ENCODE measurements around the gene SLC25A22.

The SLC25A22 gene

GRCh38 chr11:798093-798713 is at the start of gene SLC25A22:
Gene SLC25A22, minus strand, starts transcription at chr11:798281. Its CDS starts 3,275 bp downstream, at chr11:795006.
- peak; percentile 90 for DNase-seq (ENCODE audit: low spot score)

GRCh38 chr11:847876-848275 is 49.8 kb upstream of the SLC25A22 start:
- DNase-seq (ENCODE audit: low spot score): no peak

- no peak for DNase-seq (ENCODE audit: low spot score)
Measured at GRCh38 chr11:846496-847098, 48.5 kb upstream of the SLC25A22 start.

- no peak for DNase-seq (ENCODE audit: low spot score)
Measured at GRCh38 chr11:845872-846495, 47.9 kb upstream of the SLC25A22 start.

GRCh38 chr11:844693-845644 is 46.9 kb upstream of the SLC25A22 start:
- DNase-seq (ENCODE audit: low spot score): peak; percentile 93

GRCh38 chr11:843818-844692 is 46.0 kb upstream of the SLC25A22 start:
- peak; percentile 88 for DNase-seq (ENCODE audit: low spot score)

- no peak for DNase-seq (ENCODE audit: low spot score)
Measured at GRCh38 chr11:843086-843734, 45.1 kb upstream of the SLC25A22 start.

- DNase-seq (ENCODE audit: low spot score): peak; percentile 95
Measured at GRCh38 chr11:842370-843002, 44.4 kb upstream of the SLC25A22 start, which contains the start of the genes POLR2L and TSPAN4. Gene POLR2L, minus strand, starts transcription at chr11:842529. Its CDS starts 21 bp downstream, at chr11:842508. Gene TSPAN4, plus strand, starts transcription at chr11:842852. Its CDS starts 7,453 bp downstream, at chr11:850305.

- no peak for DNase-seq (ENCODE audit: low spot score)
Measured at GRCh38 chr11:841981-842369, 43.9 kb upstream of the SLC25A22 start.

GRCh38 chr11:839875-840617 is 42.0 kb upstream of the SLC25A22 start:
- no peak for DNase-seq (ENCODE audit: low spot score)

GRCh38 chr11:839280-839623 is 41.2 kb upstream of the SLC25A22 start:
- DNase-seq (ENCODE audit: low spot score): no peak

GRCh38 chr11:838441-839279 is 40.6 kb upstream of the SLC25A22 start:
- no peak for DNase-seq (ENCODE audit: low spot score)

GRCh38 chr11:837990-838307 is 39.9 kb upstream of the SLC25A22 start:
- no peak for DNase-seq (ENCODE audit: low spot score)

- DNase-seq (ENCODE audit: low spot score): no peak
Measured at GRCh38 chr11:837189-837989, 39.3 kb upstream of the SLC25A22 start.

GRCh38 chr11:836700-837099 is 38.6 kb upstream of the SLC25A22 start:
- no peak for DNase-seq (ENCODE audit: low spot score)

GRCh38 chr11:836274-836673 is 38.2 kb upstream of the SLC25A22 start:
- no peak for DNase-seq (ENCODE audit: low spot score)

- DNase-seq (ENCODE audit: low spot score): no peak
Measured at GRCh38 chr11:834371-835316, 36.6 kb upstream of the SLC25A22 start.
